ENCODE measurements around the gene MYMX.
"Not testable (repeated sequence)": the region's sequence is repeated elsewhere in the genome, so short reads cannot be mapped to it uniquely, and the experiment has no call there.

MYMX gene

DNA sequence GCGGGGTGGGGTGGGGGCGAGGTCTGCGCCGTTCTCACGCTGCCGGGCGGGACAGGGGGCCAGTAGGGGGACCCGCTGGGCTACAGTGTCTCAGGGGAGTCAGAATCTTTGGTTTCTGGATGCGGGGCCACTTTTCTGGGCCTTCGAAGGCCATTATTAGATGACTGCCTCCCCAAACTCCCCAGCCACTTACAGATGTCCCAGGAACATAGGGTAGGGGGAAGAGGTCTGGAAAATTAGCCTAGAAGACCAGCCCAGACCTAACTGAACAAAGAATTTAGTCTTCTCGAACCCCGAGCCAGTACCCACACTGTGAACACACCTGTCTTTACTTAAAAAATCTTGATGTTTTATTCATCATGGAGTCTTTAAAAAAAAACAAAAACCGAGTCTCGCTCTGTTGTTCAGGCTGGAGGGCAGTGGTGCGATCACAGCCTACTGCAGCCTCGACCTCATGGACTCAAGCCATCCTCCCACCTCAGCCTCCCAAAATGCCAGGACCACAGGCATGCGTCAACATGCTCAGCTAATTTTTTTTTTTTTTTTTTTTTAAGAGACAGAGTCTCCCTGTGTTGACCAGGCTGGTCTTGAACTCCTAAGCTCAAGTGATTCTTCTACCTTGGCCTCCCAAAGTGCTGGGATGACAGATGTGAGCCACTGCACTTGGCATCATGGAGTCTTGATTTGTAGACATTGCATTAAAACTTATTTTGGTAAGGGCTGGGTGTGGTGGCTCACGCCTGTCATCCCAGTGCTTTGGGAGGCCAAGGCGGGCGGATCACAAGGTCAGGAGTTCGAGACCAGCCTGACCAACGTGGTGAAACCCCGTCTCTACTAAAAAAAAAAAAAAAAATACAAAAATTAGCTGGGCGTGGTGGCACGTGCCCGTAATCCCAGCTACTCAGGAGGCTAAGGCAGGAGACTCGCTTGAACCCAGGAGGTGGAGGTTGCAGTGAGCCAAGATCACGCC lies 3.4 kb downstream of the MYMX start:
- no peak for DNase-seq (ENCODE audit: low read depth)

- no peak for DNase-seq (ENCODE audit: low read depth)
These were observed 4.2 kb downstream of the MYMX start for GRCh38 chr6:44220913-44221290.

DNA sequence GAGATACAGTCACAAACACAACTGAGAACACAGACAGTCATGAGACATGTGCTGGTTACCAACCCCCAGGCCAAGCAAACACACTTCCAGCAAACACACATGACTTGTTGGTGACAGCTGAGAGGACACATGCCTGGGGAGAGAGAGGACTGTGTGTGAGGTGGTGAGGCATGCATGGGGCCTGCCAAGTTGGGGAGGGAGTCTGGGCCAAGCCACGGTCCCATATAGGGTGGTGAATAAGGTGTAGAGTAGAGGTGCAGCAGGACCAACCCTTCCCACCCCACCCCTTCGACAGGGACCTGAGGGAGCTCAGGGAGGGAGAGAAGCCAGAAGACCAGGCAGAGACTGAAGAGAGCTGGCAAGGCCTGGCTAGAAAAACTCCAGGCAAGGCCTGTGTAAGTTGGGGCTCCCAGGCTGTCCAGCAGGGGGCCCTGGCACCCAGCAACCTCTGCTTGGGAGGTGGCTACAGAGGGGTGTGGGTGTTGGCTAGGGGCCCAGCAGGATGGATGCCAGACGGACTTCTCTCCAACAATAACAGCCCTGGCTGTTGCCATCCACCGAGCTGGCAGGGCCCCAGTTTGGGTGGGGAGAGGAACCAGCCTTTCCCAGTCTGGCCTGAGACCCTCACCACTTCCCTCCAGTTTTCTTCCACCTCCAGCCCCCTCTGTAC lies 4.7 kb downstream of the MYMX start:
- DNase-seq (ENCODE audit: low read depth): peak; percentile 78

DNA sequence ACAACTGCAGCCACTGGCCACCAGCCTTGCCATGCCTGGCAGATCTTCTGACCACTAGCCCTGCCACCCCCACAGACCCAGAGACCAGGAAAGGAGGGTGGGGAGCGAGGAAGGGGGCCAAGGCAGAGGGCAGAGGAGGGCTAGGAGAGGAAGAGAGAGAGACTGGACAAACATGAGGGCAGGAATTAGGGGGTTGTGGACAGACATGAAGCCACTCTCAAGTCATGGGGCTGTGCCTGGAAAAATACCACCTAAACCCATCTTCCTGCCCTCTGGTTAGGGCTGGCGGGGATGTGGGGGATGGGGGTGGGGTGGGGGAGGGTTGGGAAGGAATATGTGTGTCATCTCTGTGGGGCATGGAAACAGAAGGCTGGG lies 5.2 kb downstream of the MYMX start:
- no peak for DNase-seq (ENCODE audit: low read depth)

- no peak for DNase-seq (ENCODE audit: low read depth)
These were observed 6.0 kb downstream of the MYMX start for GRCh38 chr6:44222486-44223318.

- peak; percentile 37 for DNase-seq (ENCODE audit: low read depth)
These were observed 6.7 kb downstream of the MYMX start, which contains the start of gene SLC29A1 for GRCh38 chr6:44223319-44224028. Gene SLC29A1, plus strand, starts transcription at chr6:44223595. Its CDS starts 3,719 bp downstream, at chr6:44227314.

DNA sequence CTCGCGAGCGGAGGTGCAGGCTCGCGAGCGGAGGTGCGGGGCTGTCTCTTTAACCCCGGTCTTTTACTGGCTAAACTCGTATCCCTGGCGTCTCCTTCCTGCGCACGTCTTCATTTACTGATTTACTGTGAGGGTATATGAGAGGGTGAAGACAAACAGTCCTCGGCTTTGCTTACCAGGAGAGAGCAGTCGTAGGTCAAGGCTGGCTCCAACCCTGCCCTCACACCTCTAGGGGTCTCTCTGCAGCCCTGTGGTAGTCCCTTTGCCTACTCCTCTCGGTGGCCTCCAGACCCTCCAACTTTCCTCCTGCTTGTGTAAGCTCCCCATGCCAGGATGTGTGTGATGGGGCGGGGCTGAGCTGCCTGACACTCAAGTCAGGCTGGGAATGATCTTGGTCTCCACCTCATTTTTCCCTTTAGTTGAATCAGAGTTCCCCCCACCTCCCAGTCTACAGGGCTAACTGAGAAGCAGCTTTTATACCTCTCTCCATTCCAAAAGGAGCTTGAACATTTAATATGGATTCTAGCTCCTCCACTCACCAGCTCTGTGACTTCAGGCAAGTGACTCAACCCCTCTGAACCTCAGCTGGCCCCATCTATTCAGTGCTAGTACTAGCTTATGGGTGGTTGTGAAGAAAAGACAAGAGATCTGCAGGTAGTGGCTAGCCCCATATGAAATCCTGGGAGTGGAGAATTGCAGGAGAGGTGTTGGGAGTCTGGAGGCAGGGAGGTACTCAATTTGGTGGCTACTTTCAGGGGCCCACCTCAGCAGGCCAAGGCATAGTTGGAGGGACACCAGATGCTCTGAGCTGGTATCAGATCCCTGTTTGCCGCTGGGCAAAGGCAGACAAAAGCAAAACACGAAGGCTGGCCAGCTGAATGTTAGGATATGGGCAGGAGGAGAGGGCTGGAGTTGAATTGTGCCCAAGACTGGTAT lies 7.6 kb downstream of the MYMX start:
- no peak for DNase-seq (ENCODE audit: low read depth)

DNA sequence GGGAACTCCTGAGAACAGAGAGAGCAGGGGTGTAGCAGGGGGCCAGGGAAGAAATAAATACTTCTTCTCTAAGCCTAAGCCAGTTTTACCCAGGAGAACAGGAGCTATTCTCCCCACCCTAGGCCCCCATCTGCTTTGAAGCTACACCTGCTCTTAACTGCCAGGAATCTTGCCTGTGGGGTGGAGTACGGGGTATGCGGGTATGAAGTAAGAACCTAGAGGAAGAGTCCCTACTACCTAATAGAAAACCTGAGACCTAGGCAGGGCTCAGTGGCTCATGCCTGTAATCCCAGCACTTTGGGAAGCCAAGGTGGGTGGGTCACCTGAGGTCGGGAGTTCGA lies 8.2 kb downstream of the MYMX start:
- no peak for DNase-seq (ENCODE audit: low read depth)

- no peak for DNase-seq (ENCODE audit: low read depth)
These were observed 9.0 kb downstream of the MYMX start for GRCh38 chr6:44225579-44226325.

GRCh38 chr6:44226368-44227147 lies 9.8 kb downstream of the MYMX start:
- DNase-seq (ENCODE audit: low read depth): no peak

- DNase-seq (ENCODE audit: low read depth): no peak
These were observed 10.5 kb downstream of the MYMX start for GRCh38 chr6:44227148-44227793.

GRCh38 chr6:44228031-44228430 lies 11.3 kb downstream of the MYMX start:
- no peak for DNase-seq (ENCODE audit: low read depth)

DNA sequence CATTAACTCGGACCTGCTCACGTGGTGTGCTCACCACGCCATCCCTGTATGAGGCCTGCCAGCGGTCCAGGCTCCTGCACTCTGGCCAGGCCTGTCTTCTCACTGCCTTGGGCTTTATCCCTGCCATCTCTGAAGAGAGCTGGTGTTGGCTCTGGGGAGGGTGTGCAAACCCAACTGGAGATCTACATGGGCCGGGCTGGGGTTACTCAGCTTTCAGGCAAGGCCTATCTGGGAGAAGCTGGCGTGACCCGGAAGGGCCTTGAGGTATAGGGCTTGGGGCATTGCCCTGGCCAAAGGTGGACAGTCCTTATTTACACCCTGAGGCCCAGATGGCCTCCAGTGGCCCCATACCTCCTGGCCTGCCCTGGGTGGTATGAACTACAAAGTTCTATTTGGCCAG lies 11.7 kb downstream of the MYMX start:
- DNase-seq (ENCODE audit: low read depth): no peak

GRCh38 chr6:44228836-44229235 lies 12.1 kb downstream of the MYMX start:
- no peak for DNase-seq (ENCODE audit: low read depth)

GRCh38 chr6:44229376-44230033 lies 12.8 kb downstream of the MYMX start:
- no peak for DNase-seq (ENCODE audit: low read depth)

GRCh38 chr6:44230034-44230675 lies 13.4 kb downstream of the MYMX start:
- no peak for DNase-seq (ENCODE audit: low read depth)

DNA sequence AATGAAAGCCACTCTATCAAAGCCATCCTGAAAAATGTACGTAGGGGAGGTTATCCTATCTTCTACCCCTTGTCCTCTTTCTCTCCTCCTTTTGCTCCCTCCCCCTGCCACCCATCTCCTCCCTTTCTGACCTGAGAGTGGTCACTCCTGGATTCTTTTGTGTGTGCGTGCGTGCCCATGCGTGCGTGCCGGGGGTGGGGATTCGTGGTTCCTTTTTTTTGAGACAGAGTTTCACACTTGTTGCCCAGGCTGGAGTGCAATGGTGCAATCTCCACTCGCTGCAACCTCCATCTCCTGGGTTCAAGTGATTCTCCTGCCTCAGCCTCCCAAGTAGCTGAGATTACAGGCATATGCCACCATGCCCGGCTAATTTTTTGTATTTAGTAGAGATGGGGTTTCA lies 14.7 kb downstream of the MYMX start:
- not testable (repeated sequence) for DNase-seq (ENCODE audit: low read depth)
